ENCODE data around the gene CXorf58. TPM values are rescaled to one million over a fixed set of nuclear protein-coding genes. Genes with fewer than 3 reads are reported as not detected.

Gene CXorf58
- total RNA-seq, 2 experiments from 2014 or later, result not detected

GRCh38 chrX:23907111-23907497 is 702 bp upstream of the CXorf58 start:
- no peaks in the 10 kb centered on the region for H3K36me3 Mint-ChIP-seq (ENCODE audit: low read depth)
- H3K27me3 Mint-ChIP-seq, result no peaks in the 10 kb centered on the region
- no peak for DNase-seq
- CTCF ChIA-PET, result interaction anchor here (0.9 to 4.2 kb wide), 9 partner anchors 25 to 219 kb away, joined by 3 to 72 read pairs (median 5); partner anchors contain the start of genes EIF2S3, KLHL15 and SAT1
- peak overlapping the region; percentile 77 for H3K4me3 Mint-ChIP-seq
- no peaks in the 10 kb centered on the region for H3K9me3 Mint-ChIP-seq
- H3K27ac Mint-ChIP-seq, result peak overlapping the region; percentile 89
- peaks cover 23% of the 10 kb centered on the region for H3K4me1 Mint-ChIP-seq
- POLR2A ChIA-PET, result interaction anchor here (1.1 to 4.5 kb wide), 8 partner anchors 118 to 164 kb away, joined by 3 to 35 read pairs (median 6); partner anchors contain the start of genes ACOT9, EIF2S3, KLHL15 and SAT1

- CTCF ChIA-PET, result interaction anchor here (0.7 to 4.2 kb wide), 7 partner anchors 23 to 146 kb away, joined by 3 to 72 read pairs (median 10); partner anchors contain the start of genes EIF2S3, KLHL15 and SAT1
- Mint-ChIP-seq H3K9me3 (no peaks in the 10 kb centered on the region), H3K4me3 (peak overlapping the region; percentile 77), H3K4me1 (peaks cover 23% of the 10 kb centered on the region), H3K36me3 (ENCODE audit: low read depth) (no peaks in the 10 kb centered on the region), H3K27me3 (no peaks in the 10 kb centered on the region), H3K27ac (peak overlapping the region; percentile 89)
- POLR2A ChIA-PET, result interaction anchor here (0.6 to 4.5 kb wide), 10 partner anchors 14 to 152 kb away, joined by 3 to 35 read pairs (median 4); partner anchors contain the start of genes EIF2S3, KLHL15 and SAT1
- DNase-seq, result no peak
Observed at GRCh38 chrX:23908219-23909004, 606 bp downstream of the CXorf58 start.

- DNase-seq, result no peak
- ChIA-PET CTCF (interaction anchor here (0.6 to 1.8 kb wide), 2 partner anchors 9 to 41 kb away, joined by 4 to 6 read pairs; no protein-coding TSS in a partner anchor), POLR2A (no interaction called here)
- no peak overlapping the region for H3K4me3 Mint-ChIP-seq
- H3K36me3 Mint-ChIP-seq (ENCODE audit: low read depth), result no peaks in the 10 kb centered on the region
- H3K9me3 Mint-ChIP-seq, result no peaks in the 10 kb centered on the region
- H3K4me1 Mint-ChIP-seq, result peaks cover 14% of the 10 kb centered on the region
- no peaks in the 10 kb centered on the region for H3K27me3 Mint-ChIP-seq
- H3K27ac Mint-ChIP-seq, result no peak overlapping the region
Observed at GRCh38 chrX:23911126-23911835, 3.5 kb downstream of the CXorf58 start.

- POLR2A ChIA-PET, result no interaction called here
- no peak overlapping the region for H3K27ac Mint-ChIP-seq
- no peak for DNase-seq
- H3K36me3 Mint-ChIP-seq (ENCODE audit: low read depth), result peaks cover 3% of the 10 kb centered on the region
- CTCF ChIA-PET, result interaction anchor here (1.6 kb wide), 1 partner anchor 134 kb away, joined by 8 read pairs; no protein-coding TSS in a partner anchor
- peaks cover 5% of the 10 kb centered on the region for H3K27me3 Mint-ChIP-seq
- no peak overlapping the region for H3K4me3 Mint-ChIP-seq
- peaks cover 6% of the 10 kb centered on the region for H3K4me1 Mint-ChIP-seq
- no peaks in the 10 kb centered on the region for H3K9me3 Mint-ChIP-seq
Observed at GRCh38 chrX:23919148-23919547, 11.3 kb downstream of the CXorf58 start.

DNA sequence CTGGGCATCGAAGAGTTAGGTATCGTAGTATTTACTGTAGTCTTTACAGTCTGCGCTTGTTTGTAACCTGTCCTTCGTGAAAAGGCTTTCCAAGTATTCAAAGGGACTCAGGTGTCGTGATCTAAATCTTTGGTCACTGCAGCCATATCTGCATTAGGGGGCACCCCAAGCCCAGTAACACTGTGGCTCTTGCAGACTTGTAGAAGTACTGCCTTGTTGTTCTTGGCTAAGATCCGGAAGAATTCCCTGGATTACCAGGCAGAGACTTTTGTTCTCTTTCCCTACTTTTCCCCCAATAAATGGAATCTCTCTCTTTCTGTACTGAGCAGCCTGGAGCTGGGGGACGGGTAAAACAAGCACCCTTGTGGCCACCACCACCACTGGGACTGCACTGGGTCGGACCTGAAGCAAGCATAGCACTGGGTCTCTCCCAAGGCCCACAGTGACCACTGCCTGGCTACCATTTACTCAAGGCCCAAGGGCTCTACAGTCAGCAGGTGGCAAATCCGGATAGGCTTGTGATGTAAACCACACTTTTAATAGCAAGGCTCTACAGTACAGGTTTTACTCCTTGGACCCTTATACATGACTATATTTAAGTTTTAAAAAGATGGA is 12.0 kb downstream of the CXorf58 start:
- no peak for DNase-seq
- Mint-ChIP-seq H3K4me3 (no peak overlapping the region), H3K27ac (no peak overlapping the region), H3K36me3 (ENCODE audit: low read depth) (peaks cover 3% of the 10 kb centered on the region), H3K4me1 (peaks cover 6% of the 10 kb centered on the region), H3K27me3 (peaks cover 5% of the 10 kb centered on the region), H3K9me3 (no peaks in the 10 kb centered on the region)
- ChIA-PET CTCF (interaction anchor here (1.6 kb wide), 1 partner anchor 134 kb away, joined by 8 read pairs; no protein-coding TSS in a partner anchor), POLR2A (no interaction called here)

GRCh38 chrX:23926015-23926414 is 18.2 kb downstream of the CXorf58 start:
- H3K27ac Mint-ChIP-seq, result no peak overlapping the region
- H3K27me3 Mint-ChIP-seq, result no peaks in the 10 kb centered on the region
- peaks cover 3% of the 10 kb centered on the region for H3K4me1 Mint-ChIP-seq
- DNase-seq, result no peak
- POLR2A ChIA-PET, result no interaction called here
- CTCF ChIA-PET, result no interaction called here
- H3K9me3 Mint-ChIP-seq, result no peaks in the 10 kb centered on the region
- no peaks in the 10 kb centered on the region for H3K36me3 Mint-ChIP-seq (ENCODE audit: low read depth)
- H3K4me3 Mint-ChIP-seq, result no peak overlapping the region

- no peaks in the 10 kb centered on the region for H3K27me3 Mint-ChIP-seq
- no peak overlapping the region for H3K4me3 Mint-ChIP-seq
Observed at GRCh38 chrX:23930894-23931604, 23.2 kb downstream of the CXorf58 start.

GRCh38 chrX:23932046-23932445 is 24.2 kb downstream of the CXorf58 start:
- no peak for DNase-seq
- no peaks in the 10 kb centered on the region for H3K27me3 Mint-ChIP-seq
- peak overlapping the region; percentile 83 for H3K27ac Mint-ChIP-seq
- H3K4me1 Mint-ChIP-seq, result peaks cover 15% of the 10 kb centered on the region
- no peaks in the 10 kb centered on the region for H3K36me3 Mint-ChIP-seq (ENCODE audit: low read depth)
- no peaks in the 10 kb centered on the region for H3K9me3 Mint-ChIP-seq
- H3K4me3 Mint-ChIP-seq, result no peak overlapping the region
- POLR2A ChIA-PET, result interaction anchor here (1.3 kb wide), 1 partner anchor 24 kb away, joined by 4 read pairs; the partner anchor contains the start of genes APOO and CXorf58
- CTCF ChIA-PET, result interaction anchor here (0.9 to 1.2 kb wide), 2 partner anchors 24 to 25 kb away, joined by 3 to 4 read pairs; no protein-coding TSS in a partner anchor

More at GRCh38 chrX:23930894-23931604, 23.2 kb downstream of the CXorf58 start:
- no peaks in the 10 kb centered on the region for H3K9me3 Mint-ChIP-seq
- peaks cover 15% of the 10 kb centered on the region for H3K4me1 Mint-ChIP-seq
- H3K27ac Mint-ChIP-seq, result peak overlapping the region; percentile 83
- ChIA-PET POLR2A (interaction anchor here (1.3 kb wide), 1 partner anchor 23 kb away, joined by 4 read pairs; the partner anchor contains the start of genes APOO and CXorf58), CTCF (interaction anchor here (0.9 to 1.2 kb wide), 2 partner anchors 23 to 24 kb away, joined by 3 to 4 read pairs; no protein-coding TSS in a partner anchor)
- no peaks in the 10 kb centered on the region for H3K36me3 Mint-ChIP-seq (ENCODE audit: low read depth)
- no peak for DNase-seq

DNA sequence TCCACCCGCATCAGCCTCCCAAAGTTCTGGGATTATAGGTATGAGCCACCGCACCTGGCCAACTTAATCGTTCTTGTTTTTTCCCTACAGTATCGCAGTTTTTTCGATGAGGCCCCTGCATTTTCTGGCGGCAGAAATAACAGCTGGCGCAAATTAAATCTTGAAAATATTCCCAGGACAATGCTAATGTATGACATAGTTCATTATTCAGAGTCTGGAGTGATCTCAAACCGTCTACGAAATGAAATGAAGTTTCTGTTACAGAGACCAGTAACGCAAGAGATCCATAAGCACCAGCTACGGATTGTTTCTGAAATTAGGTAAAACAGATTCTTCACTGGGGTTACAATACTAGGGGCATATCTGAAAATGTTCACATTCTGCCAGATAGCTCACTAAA is 27.3 kb downstream of the CXorf58 start:
- Mint-ChIP-seq H3K27ac (no peak overlapping the region), H3K4me1 (peaks cover 15% of the 10 kb centered on the region), H3K9me3 (no peaks in the 10 kb centered on the region), H3K4me3 (no peak overlapping the region), H3K27me3 (no peaks in the 10 kb centered on the region), H3K36me3 (ENCODE audit: low read depth) (no peaks in the 10 kb centered on the region)
- CTCF ChIA-PET, result no interaction called here
- POLR2A ChIA-PET, result no interaction called here
- no peak for DNase-seq

- no peaks in the 10 kb centered on the region for H3K36me3 Mint-ChIP-seq (ENCODE audit: low read depth)
- H3K4me3 Mint-ChIP-seq, result no peak overlapping the region
- H3K27me3 Mint-ChIP-seq, result no peaks in the 10 kb centered on the region
- DNase-seq, result no peak
- peaks cover 11% of the 10 kb centered on the region for H3K4me1 Mint-ChIP-seq
- H3K27ac Mint-ChIP-seq, result no peak overlapping the region
- ChIA-PET POLR2A (no interaction called here), CTCF (no interaction called here)
- H3K9me3 Mint-ChIP-seq, result no peaks in the 10 kb centered on the region
Observed at GRCh38 chrX:23936180-23936579, 28.4 kb downstream of the CXorf58 start.

DNA sequence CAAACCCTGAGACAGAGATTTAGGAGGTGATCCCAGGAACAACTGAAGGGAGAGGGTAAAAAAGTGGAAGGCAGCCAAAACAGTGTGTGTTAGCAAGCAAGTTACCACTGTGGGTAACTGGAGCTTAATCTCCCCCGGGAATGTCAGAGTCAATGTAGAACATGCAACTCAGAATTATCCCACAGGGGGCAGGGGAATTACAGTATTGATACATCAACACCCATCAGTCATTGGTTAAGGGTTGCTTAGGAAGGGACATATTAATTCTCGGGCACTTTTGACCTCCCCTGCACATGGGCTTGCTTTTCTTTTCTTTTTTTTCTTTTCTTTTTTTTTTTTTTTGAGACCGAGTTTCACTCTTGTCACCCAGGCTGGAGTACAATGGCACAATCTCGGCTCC is 29.3 kb downstream of the CXorf58 start:
- ChIA-PET CTCF (no interaction called here), POLR2A (no interaction called here)
- Mint-ChIP-seq H3K4me3 (no peak overlapping the region), H3K36me3 (ENCODE audit: low read depth) (no peaks in the 10 kb centered on the region), H3K9me3 (no peaks in the 10 kb centered on the region), H3K27ac (no peak overlapping the region), H3K27me3 (no peaks in the 10 kb centered on the region), H3K4me1 (peaks cover 5% of the 10 kb centered on the region)
- no peak for DNase-seq

DNA sequence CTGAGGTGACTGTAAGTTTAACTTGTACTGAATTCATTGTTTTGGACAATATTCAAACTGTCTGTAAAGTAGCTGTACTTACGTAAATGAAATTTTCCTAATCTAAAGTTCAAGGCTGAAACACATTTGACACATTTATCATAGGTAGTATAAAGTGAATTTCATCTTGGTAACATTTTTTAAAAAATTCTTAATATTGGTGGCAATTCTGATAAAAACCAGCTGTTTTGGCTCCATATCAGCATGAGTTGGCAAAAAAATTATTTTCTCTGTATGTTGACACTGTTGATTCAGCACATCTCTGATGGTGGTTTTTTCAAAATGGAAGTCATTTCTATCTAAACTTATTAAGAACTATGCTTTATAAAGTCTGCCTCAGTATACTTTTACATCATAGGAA is 30.9 kb downstream of the CXorf58 start:
- H3K27me3 Mint-ChIP-seq, result no peaks in the 10 kb centered on the region
- H3K4me3 Mint-ChIP-seq, result no peak overlapping the region
- H3K36me3 Mint-ChIP-seq (ENCODE audit: low read depth), result no peaks in the 10 kb centered on the region
- no peaks in the 10 kb centered on the region for H3K9me3 Mint-ChIP-seq
- CTCF ChIA-PET, result no interaction called here
- POLR2A ChIA-PET, result interaction anchor here (0.8 kb wide), 1 partner anchor 9 kb away, joined by 4 read pairs; no protein-coding TSS in a partner anchor
- no peaks in the 10 kb centered on the region for H3K4me1 Mint-ChIP-seq
- no peak for DNase-seq
- no peak overlapping the region for H3K27ac Mint-ChIP-seq
